ENCODE results near the gene CLTCL1.
"Not testable (repeated sequence)": the region's sequence is repeated elsewhere in the genome, so short reads cannot be mapped to it uniquely, and the experiment has no call there.

CLTCL1 gene

GRCh38 chr22:19290400-19291217, 910 bp downstream of the CLTCL1 start:
- no peak for DNase-seq

- no peak for DNase-seq
Observed at GRCh38 chr22:19289475-19290161, 1.9 kb downstream of the CLTCL1 start.

DNA sequence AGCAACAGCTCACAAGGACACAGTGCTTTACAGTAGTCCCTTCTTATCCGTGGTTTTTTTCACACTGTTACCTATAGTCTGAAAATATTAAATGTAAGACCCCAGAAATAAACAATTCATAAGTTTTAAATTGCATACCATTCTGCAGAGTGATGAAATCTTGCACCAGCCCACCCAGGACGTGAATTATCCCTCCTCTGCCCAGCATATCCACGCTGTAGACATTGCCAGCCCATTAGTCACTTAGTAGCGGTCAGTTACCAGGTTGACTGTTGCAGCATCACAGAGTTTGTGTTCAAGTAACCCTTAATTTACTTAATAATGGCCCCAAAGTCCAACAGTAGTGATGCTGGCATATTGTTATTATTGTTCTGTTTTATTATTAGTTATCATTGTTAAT, 3.6 kb downstream of the CLTCL1 start:
- no peak for DNase-seq

DNA sequence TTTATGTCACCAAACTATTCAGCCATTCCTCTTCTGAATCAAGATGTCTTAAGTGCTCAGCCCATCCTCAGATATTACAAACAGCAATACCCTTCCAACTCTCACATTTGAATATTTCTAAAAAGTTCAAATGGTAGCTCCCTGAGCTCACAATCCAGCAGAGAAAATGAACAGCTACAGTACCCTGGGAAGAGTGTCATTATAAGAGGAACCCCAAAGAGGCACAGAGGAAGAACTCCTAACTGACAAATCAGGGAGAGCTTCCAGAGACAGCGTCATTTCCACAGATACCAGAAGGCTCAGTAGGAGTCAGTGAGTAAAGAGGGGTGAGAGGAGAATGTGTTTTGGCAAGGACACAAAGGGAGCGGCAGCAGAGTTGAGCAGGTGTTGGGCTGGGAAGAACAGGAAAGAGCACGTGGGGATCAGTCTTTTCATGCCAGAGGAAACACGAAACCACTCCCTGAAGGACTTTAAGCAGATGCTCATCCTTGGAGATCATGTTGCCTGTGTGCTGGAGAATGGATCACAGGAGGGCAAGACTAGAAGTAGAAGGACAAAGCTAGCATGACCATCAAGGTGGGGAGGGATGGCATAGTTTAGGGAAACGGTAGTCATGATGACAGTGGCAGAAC, 4.3 kb downstream of the CLTCL1 start:
- peak; percentile 44 for DNase-seq

- DNase-seq = no peak
Observed at GRCh38 chr22:19285831-19286230, 5.7 kb downstream of the CLTCL1 start.

GRCh38 chr22:19279143-19279542, 12.4 kb downstream of the CLTCL1 start:
- DNase-seq = not testable (repeated sequence)

DNA sequence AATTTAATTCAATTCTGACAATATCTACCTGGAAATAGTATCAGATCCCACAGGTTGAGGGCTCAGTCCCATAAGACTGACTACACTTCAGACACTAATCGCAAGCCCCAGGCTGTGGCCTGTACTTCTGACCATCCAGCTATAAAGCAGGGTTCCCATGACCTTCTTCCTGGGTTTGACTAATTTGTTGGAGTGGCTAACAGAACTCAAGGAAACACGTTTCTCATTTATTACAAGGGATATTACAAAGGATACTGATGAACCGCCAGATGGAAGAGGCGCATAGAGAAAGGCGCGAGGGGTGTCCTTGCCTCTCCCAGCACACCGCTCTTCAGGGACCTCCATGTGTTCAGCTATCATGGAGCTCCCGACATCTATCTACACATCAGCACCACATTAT, 13.7 kb downstream of the CLTCL1 start:
- no peak for DNase-seq

DNA sequence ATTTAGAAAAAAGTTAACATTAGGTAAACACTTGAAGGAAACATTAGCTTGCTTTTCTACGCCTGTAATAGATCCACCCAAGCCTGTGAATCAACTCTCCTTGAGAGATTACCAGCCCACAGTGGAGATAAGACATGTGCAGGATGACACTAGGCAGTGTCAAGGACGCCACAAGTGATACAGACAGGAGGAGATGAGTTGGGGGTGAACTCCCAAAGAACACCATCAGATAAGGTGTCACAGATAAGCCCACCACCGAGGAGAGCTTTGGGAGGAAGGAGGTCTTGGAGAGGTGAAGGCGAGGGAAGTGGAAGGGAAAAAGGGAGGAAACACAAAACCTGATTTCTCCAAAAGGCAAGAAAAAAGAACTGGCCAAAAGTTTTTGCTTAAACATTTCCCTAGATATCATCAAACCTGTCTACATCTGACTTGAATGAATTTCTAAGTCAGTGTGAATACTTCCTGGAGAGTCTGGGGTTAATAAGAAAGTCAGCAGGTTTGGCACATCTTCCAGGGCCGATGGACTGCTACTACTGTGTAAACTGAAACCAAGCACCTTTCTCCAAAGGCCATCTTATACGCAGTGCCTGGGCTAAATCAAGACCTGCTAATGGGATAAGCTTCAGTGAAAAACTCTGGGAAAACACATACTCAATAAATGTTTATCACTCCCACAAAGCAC, 15.5 kb downstream of the CLTCL1 start:
- DNase-seq = no peak

DNA sequence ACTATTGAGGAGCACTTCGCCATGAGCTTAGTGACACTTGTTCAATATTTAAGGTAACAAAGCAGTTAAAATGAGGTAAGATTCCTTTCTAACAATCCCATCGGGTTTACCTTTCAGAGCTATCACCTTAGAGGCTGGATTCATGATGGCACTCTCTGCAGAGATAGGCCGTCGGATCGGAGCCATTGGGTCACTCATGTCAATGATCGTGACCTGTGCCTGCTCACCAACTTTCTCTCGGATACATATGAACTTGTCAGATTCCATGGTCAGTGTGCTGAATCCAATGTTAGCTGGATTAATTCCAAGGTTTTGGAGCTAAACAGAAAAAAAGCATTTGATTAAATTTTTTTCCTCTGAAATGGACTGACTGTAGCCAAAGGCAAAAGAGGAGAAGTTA, 16.0 kb downstream of the CLTCL1 start:
- DNase-seq = no peak

GRCh38 chr22:19275104-19275503, 16.4 kb downstream of the CLTCL1 start:
- DNase-seq = no peak

DNA sequence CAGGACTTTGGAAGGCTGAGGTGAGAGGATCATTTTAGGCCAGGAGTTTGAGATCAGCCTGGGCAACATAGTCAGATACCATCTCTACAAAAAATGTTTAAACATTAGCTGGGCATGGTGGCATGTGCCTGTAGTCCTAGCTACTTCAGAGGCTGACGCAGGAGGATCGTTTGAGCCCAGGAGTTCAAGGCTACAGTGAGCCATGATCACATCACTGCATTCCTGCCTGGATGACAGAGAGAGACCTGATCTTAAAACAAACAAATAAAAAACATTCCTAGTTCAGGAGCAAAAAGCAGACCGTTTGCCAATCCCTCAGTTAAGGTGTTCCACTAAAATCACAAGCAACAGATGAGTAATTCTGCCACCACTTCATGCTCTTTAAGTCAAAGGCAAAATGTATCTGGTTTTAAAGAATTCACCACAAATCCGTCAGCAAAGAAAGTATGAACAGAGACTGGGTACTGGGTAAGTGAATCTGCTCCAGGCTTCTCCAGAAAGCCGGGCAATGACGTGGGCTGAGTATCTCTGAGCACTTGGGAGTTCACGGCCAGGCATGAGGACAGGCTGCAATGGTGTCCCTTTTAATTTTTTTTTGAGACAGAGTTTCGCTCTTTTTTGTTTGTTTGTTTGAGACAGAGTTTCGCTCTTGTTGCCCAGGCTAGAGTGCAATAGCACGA, 19.5 kb downstream of the CLTCL1 start:
- DNase-seq = no peak

DNA sequence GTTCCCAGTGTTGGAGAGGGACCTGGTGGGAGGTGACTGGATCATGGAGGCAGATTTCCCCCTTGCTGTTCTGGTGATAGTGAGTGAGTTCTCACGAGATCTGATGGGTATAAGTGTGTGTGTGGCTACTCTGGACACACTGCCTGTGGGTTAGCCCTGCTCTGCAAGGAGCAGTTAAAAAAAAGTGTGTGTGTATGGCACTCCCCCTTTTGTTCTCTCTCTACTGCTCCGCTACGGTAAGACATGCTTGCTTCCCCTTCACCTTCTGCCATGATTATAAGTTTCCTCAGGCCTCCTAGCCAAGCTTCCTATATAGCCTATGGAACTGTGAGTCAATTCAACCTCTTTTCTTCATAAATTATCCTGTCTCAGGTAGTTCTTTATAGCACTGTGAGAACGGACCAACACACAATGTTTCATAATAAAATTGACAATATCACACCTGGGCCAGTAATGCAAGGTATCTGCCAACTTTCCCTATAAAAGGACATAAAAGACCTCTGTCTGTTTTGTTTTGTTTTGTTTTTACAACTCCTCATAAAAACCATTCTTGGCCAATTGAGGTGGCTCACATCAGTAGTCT, 20.2 kb downstream of the CLTCL1 start:
- DNase-seq = no peak

- no peak for DNase-seq
Observed at GRCh38 chr22:19270873-19271272, 20.6 kb downstream of the CLTCL1 start.

GRCh38 chr22:19266547-19267086, 24.9 kb downstream of the CLTCL1 start:
- no peak for DNase-seq

DNA sequence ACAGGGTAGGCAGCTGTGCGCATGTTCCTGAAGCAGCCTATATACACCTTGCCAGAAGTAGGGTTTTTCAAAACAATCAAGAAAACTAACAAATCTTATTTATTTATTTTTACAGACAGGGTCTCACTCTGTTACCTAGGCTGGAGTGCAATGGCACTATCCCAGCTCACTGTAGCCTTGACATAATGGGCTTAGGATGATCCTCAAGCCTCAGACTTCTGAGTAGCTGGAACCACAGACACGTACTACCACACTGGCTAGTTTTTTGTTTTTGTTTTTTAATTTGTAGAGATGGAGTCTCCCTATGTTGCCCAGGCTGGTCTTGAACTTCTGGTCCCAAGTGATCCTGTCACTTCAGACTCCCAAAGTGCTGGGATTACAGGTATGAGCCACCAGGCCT, 25.7 kb downstream of the CLTCL1 start:
- no peak for DNase-seq

- DNase-seq = no peak
Observed at GRCh38 chr22:19260804-19261203, 30.7 kb downstream of the CLTCL1 start.

GRCh38 chr22:19260194-19260593, 31.3 kb downstream of the CLTCL1 start:
- DNase-seq = no peak

- DNase-seq = not testable (repeated sequence)
Observed at GRCh38 chr22:19258968-19259288, 32.6 kb downstream of the CLTCL1 start.

GRCh38 chr22:19258371-19258770, 33.1 kb downstream of the CLTCL1 start:
- DNase-seq = no peak

GRCh38 chr22:19256362-19256761, 35.2 kb downstream of the CLTCL1 start:
- not testable (repeated sequence) for DNase-seq

- DNase-seq = no peak
Observed at GRCh38 chr22:19253143-19253542, 38.4 kb downstream of the CLTCL1 start.

Data from NCI-H446 treated with DMSO at 0.1 percent for 48 hours (cell line).